ENCODE results near the gene FNTB.

DNA sequence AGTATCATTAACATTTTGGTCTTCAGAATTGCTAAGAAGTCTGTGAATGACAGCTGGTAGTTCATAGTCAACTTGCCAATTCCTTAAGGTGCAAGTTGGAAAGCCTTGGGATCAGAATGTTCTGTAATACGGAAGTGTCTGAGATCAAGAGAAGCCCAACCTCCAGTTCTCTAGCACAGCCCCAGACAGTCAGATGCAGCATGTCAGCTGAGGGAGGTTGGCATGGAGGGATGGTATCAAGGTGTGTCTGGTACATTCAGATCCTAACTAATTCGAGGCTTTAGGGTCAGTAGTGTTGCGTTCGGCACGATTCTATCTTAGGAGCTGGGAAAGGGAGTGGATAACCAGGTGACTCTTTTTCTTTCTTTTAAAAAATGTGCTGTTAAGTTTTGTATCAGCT is 38.3 kb downstream of the FNTB start:
- TF ChIP-seq CTCF (IDR thresholded peaks at IDR 0.05; ENCODE audit: borderline replicate concordance, extremely low read depth, low read length, poor library complexity, severe bottlenecking) = no peak
- no peak for TF ChIP-seq EZH2 (IDR thresholded peaks at IDR 0.05; ENCODE audit: borderline replicate concordance, low read depth, low read length, severe bottlenecking)

All from DND-41 (cell line).